ENCODE measurements around the gene ALX4.

ALX4 gene

GRCh38 chr11:44244639-44245310 is 65.2 kb downstream of the ALX4 start:
- DNase-seq (ENCODE audit: low read depth in 2 of 2), result no peak

GRCh38 chr11:44243595-44244343 is 66.2 kb downstream of the ALX4 start:
- no peak for DNase-seq (ENCODE audit: low read depth in 2 of 2)

- DNase-seq (ENCODE audit: low read depth in 2 of 2), result no peak
These were observed 66.9 kb downstream of the ALX4 start for GRCh38 chr11:44243086-44243485.

GRCh38 chr11:44241851-44242250 is 68.1 kb downstream of the ALX4 start:
- DNase-seq (ENCODE audit: low read depth in 2 of 2), result no peak

- DNase-seq (ENCODE audit: low read depth in 2 of 2), result no peak
These were observed 72.8 kb downstream of the ALX4 start for GRCh38 chr11:44237156-44237555.

GRCh38 chr11:44236296-44236695 is 73.6 kb downstream of the ALX4 start:
- DNase-seq (ENCODE audit: low read depth in 2 of 2), result no peak

- DNase-seq (ENCODE audit: low read depth in 2 of 2), result no peak
These were observed 74.2 kb downstream of the ALX4 start for GRCh38 chr11:44235765-44236201.

GRCh38 chr11:44229624-44230023 is 80.3 kb downstream of the ALX4 start:
- DNase-seq (ENCODE audit: low read depth in 2 of 2), result no peak

GRCh38 chr11:44229098-44229497 is 80.8 kb downstream of the ALX4 start:
- DNase-seq (ENCODE audit: low read depth in 2 of 2), result no peak

- DNase-seq (ENCODE audit: low read depth in 2 of 2), result no peak
These were observed 81.6 kb downstream of the ALX4 start for GRCh38 chr11:44228379-44228778.

- DNase-seq (ENCODE audit: low read depth in 2 of 2), result no peak
These were observed 83.0 kb downstream of the ALX4 start for GRCh38 chr11:44226945-44227344.

- no peak for DNase-seq (ENCODE audit: low read depth in 2 of 2)
These were observed 83.4 kb downstream of the ALX4 start for GRCh38 chr11:44226490-44226889.

GRCh38 chr11:44224867-44225501 is 85.0 kb downstream of the ALX4 start:
- no peak for DNase-seq (ENCODE audit: low read depth in 2 of 2)

GRCh38 chr11:44223238-44223637 is 86.7 kb downstream of the ALX4 start:
- DNase-seq (ENCODE audit: low read depth in 2 of 2), result no peak

- DNase-seq (ENCODE audit: low read depth in 2 of 2), result no peak
These were observed 87.9 kb downstream of the ALX4 start for GRCh38 chr11:44221992-44222391.

- DNase-seq (ENCODE audit: low read depth in 2 of 2), result no peak
These were observed 88.5 kb downstream of the ALX4 start for GRCh38 chr11:44221456-44221855.

- DNase-seq (ENCODE audit: low read depth in 2 of 2), result no peak
These were observed 89.8 kb downstream of the ALX4 start for GRCh38 chr11:44219830-44220796.

GRCh38 chr11:44217432-44217831 is 92.5 kb downstream of the ALX4 start:
- no peak for DNase-seq (ENCODE audit: low read depth in 2 of 2)

- no peak for DNase-seq (ENCODE audit: low read depth in 2 of 2)
These were observed 96.8 kb downstream of the ALX4 start for GRCh38 chr11:44213148-44213547.

- no peak for DNase-seq (ENCODE audit: low read depth in 2 of 2)
These were observed 97.8 kb downstream of the ALX4 start for GRCh38 chr11:44212128-44212527.

Data from stimulated activated CD8-positive, alpha-beta memory T cell treated with anti-CD3 and anti-CD28 coated beads, Interleukin-2, amount 100 ng/mL, for 1 hour (primary cell).